Neutrophil (primary cell): ENCODE measurements around the gene SLC16A8.
"Not testable (repeated sequence)": the region's sequence is repeated elsewhere in the genome, so short reads cannot be mapped to it uniquely, and the experiment has no call there.

Source experiments
- H3K27ac ChIP-seq: fragments of 200-600 bp; sonication (generic); 2 replicates; pipeline ENCODE4 v1.5.1; 2016; ENCODE audit warnings: mild to moderate bottlenecking, moderate library complexity
- H3K27me3 ChIP-seq: fragments of 200-600 bp; sonication (generic); 2 replicates; pipeline ENCODE4 v1.6.0; 2016; ENCODE audit warnings: mild to moderate bottlenecking
- H3K36me3 ChIP-seq: fragments of 200-600 bp; sonication (generic); 2 replicates; pipeline ENCODE4 v1.5.1; 2017
- H3K4me1 ChIP-seq, 2 experiments: fragments of 200-600 bp in 1 of 2; sonication (generic) in 1 of 2; 1 replicate in 1 of 2; 2 replicates in 1 of 2; pipeline versions ENCODE4 v1.5.1 to v1.6.1; 2013 to 2016; ENCODE audit warnings: low read depth in 1 of 2, low read length in 1 of 2, mild to moderate bottlenecking in 1 of 2, moderate library complexity in 1 of 2; ENCODE audit not compliant: control insufficient read depth in 1 of 2, insufficient read depth in 1 of 2
- H3K4me3 ChIP-seq, 2 experiments: fragments of 200-600 bp in 1 of 2; sonication (generic) in 1 of 2; 1 replicate in 1 of 2; 2 replicates in 1 of 2; pipeline ENCODE4 v1.5.1; 2013 to 2016; ENCODE audit warnings: low read depth in 1 of 2, low read length in 1 of 2, mild to moderate bottlenecking in 1 of 2, moderate library complexity in 1 of 2
- H3K9me3 ChIP-seq: fragments of 200-600 bp; sonication (generic); 2 replicates; pipeline ENCODE4 v1.5.1; 2016
- CTCF ChIP-seq: fragments of 200-600 bp; sonication (generic); IDR thresholded peaks from 2 replicates; pipeline ENCODE4 v1.5.1; 2016; ENCODE audit warnings: antibody characterized with exemption

The SLC16A8 gene

GRCh38 chr22:38081636-38081940 is 2.4 kb downstream of the SLC16A8 start:
- Histone ChIP-seq H3K27ac (no peak overlapping the region), H3K9me3 (no peaks in the 10 kb centered on the region), H3K27me3 (peaks cover 57% of the 10 kb centered on the region), H3K4me1 (peaks cover 8% of the 10 kb centered on the region in 2 experiments), H3K4me3 (no peak overlapping the region), H3K36me3 (peaks cover 5% of the 10 kb centered on the region)
- no peak for TF ChIP-seq CTCF

DNA sequence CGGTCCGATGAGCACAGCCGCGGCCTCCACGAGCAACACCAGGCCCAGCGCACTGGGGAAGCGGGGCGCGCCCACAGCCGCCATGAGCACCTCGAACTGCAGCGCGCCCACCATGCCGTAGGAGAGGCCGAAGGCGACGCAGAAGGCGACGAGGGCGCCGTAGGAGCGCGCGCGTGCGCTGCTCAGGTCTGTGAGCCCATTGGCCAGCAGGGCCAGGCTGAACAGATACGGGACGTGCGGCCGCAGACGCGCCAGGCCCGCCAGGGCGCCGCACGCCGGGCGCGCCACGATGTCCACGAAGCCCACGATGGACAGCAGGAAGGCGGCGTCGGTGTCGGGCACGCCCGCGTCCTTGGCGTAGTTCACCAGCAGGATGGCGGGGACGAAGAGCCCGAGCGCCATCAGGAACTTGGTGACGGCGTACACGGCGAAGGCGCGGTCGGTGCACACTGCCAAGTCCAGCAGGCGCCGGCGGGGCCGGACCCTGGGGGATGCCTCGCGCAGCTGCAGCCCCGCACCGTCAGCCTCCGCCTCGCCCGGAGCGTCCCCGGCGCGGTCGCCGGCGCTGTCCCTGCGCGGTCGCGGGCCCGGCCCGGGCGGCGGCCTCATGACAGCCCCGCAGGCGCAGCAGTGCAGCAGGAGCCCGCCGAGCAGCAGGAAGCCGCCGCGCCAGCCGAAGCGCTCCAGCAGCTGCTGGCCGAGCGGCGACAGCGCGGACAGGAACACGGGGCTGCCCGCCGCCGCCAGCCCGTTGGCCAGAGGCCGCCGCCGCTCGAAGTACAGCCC is 2.9 kb downstream of the SLC16A8 start:
- H3K9me3 ChIP-seq, result no peaks in the 10 kb centered on the region
- TF ChIP-seq CTCF, result no peak
- H3K4me1 ChIP-seq, result peaks cover 8% of the 10 kb centered on the region in 2 experiments
- peaks cover 10% of the 10 kb centered on the region for H3K36me3 ChIP-seq
- no peak overlapping the region for H3K4me3 ChIP-seq
- H3K27me3 ChIP-seq, result peaks cover 57% of the 10 kb centered on the region
- H3K27ac ChIP-seq, result no peak overlapping the region

- Histone ChIP-seq H3K27me3 (peaks cover 57% of the 10 kb centered on the region), H3K4me3 (no peak overlapping the region), H3K27ac (no peak overlapping the region), H3K9me3 (no peaks in the 10 kb centered on the region), H3K36me3 (peaks cover 16% of the 10 kb centered on the region), H3K4me1 (peaks cover 8% of the 10 kb centered on the region in 2 experiments)
- no peak for TF ChIP-seq CTCF
Measured at GRCh38 chr22:38080474-38080849, 3.5 kb downstream of the SLC16A8 start.

GRCh38 chr22:38079804-38080203 is 4.2 kb downstream of the SLC16A8 start:
- no peaks in the 10 kb centered on the region for H3K9me3 ChIP-seq
- peaks cover 8% of the 10 kb centered on the region in 2 experiments for H3K4me1 ChIP-seq
- no peak overlapping the region for H3K4me3 ChIP-seq
- H3K27me3 ChIP-seq, result peaks cover 55% of the 10 kb centered on the region
- peaks cover 22% of the 10 kb centered on the region for H3K36me3 ChIP-seq
- no peak overlapping the region for H3K27ac ChIP-seq
- TF ChIP-seq CTCF, result no peak

- H3K4me1 ChIP-seq, H3K27ac ChIP-seq, H3K4me3 ChIP-seq, H3K9me3 ChIP-seq: not testable (repeated sequence)
- H3K36me3 ChIP-seq, result peaks cover 28% of the 10 kb centered on the region
- H3K27me3 ChIP-seq, result peaks cover 50% of the 10 kb centered on the region
Measured at GRCh38 chr22:38079208-38079607, 4.8 kb downstream of the SLC16A8 start.

DNA sequence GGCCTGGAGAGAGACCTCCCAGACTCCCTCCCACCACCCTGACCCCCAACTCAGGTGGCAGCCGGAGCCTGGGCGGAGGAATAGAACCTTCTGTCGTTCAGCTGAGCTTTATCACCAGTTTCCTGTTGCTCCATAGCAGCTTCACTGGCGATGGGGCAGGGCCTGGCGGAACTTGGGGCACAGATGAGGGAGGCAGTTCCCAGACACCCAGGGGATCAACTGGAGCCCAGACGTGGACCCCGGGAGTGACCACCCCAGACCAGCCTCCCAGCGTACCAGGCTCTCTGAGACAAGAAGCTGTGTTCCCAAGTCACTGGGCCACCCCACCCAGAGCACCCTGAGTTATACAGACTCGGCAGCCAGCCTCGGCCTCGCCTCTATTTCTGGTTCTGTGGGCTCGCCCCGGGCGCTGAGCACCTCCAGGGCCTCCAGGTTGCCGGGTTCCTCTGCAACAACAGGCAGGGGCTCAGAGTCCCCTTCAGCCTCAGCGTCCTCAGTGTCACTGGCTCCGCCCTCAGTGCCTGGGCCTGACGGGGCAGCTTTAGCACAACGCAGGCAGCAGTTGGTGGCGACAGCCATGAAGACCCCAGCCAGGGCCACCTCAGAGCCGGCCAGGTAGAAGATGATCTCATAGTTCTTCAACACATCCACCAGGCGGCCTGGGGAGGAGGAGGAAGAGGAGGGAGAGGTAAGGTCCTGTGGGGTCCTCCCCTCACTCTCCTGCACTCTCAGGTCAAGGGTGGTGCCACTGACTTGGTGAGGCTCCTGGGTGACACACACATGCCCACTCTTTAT is 5.7 kb downstream of the SLC16A8 start:
- no peak for TF ChIP-seq CTCF
- H3K36me3 ChIP-seq, result peaks cover 38% of the 10 kb centered on the region
- H3K4me1 ChIP-seq, result peaks cover 8% of the 10 kb centered on the region in 2 experiments
- peaks cover 40% of the 10 kb centered on the region for H3K27me3 ChIP-seq
- no peaks in the 10 kb centered on the region for H3K9me3 ChIP-seq
- no peak overlapping the region for H3K27ac ChIP-seq
- H3K4me3 ChIP-seq, result no peak overlapping the region
